ENCODE data around the gene OGFOD2.

Gene OGFOD2

DNA sequence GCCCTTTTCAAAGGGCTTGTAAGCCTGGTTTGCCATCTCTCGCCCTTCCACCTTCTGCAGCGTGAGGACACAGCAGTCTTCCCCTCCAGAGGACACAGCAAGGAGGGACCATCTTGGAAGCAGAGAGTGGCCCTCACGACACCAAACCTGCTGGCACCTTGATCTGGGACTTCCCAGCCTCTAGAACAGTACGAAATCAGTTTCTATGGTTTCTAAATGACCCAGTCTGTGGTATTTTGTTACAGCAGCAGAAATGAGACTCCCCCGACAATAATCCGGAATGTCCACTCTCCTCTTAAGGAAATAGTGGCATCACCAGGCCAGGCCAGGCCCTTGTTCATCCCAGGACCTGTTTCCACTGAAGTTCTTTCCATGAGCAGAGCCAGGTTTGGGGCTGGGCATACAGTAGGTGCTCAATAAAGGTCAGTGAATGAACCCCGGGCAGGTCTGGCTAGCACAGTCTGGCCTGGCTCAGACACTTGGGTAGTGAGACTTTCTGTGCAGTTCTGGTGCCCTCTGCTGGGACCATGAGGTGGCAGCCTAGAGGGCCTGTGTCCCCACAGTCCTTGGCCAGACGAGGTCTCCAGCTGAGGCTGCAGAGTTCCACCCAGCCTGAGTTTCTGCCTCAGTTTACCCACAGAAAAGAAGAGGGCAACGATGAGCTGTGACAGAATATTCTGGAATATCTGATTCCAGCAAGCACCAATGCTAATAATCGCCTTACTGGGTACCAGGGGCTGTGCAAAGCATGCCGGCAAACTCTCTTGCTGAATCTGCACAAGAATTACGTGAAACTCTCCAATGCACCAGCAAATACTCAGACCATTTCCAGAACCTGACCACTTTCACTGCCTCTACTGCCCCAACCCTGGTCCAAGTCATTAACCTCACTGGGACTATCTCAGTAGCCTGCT, 22.8 kb upstream of the OGFOD2 start:
- peak; percentile 32 for DNase-seq (ENCODE audit: low read depth)

DNA sequence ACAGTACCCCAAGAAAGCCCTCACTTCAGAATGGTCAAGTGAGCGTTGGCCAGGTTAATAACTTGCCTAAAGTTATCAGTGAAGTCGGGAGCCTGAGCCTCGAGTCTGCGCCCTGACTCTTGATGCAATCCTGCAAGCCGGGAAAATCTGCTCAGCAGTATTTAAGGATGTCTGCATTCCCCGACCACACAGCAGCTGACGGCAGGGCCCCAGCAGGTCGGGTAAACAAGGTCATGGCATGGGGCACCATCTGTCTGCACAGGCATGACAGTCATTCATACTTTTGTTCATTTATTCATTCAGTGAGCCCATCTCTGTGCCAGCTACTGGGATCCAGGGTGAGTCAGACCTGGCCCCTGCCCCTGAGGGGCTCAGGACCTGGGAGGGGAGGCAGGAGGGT, 19.9 kb upstream of the OGFOD2 start:
- no peak for DNase-seq (ENCODE audit: low read depth)

DNA sequence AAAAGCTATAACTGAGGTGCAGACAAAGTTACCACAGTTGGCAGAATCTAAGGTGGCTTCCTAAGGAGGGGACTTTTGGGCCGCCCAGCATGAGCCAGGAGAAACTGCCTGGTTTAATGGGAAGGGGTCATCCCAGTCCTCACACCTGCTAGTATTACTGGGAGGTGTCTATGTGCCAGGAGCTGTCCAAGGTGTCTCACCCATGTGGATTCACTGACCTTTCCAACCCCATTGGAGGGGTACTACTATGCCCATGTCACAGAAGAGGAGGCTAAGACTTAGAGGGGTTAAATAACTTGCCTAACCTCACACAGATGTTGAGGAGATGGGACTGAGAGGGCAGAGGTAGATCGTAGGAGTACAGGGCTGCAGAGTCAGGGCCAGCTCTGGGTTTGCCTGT, 19.0 kb upstream of the OGFOD2 start:
- no peak for DNase-seq (ENCODE audit: low read depth)

DNA sequence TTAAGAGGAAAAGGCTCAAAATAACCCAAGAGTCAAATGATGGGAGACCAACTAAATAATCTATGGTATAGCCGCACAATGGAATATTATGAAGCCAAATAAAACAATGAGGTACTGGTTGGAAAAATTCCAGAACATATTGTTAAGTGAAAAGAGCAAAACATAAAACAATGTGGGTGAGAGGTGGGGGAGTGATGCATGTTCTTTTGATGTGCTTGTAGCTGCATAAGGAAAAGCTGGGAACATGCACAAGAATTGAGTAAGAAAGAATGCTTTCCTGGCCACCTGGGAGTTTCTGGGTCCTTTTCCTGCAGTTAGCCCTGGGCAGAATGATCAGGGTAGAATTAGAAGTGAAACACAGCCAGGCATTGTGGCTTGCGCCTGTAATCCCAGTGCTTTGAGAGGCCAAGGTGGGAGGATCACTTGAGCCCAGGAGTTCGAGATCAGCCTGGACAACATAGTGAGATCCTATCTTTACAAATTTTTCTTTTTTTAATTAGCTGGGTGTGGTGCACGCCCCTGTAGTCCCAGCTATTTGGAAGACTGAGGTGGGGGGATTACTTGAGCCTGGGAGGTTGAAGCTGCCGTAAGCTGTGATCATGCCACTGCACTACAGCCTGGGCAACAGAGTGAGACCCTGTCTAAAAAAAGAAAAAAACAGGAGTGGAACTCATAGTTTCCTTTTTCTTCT, 16.7 kb upstream of the OGFOD2 start:
- DNase-seq (ENCODE audit: low read depth): no peak

DNA sequence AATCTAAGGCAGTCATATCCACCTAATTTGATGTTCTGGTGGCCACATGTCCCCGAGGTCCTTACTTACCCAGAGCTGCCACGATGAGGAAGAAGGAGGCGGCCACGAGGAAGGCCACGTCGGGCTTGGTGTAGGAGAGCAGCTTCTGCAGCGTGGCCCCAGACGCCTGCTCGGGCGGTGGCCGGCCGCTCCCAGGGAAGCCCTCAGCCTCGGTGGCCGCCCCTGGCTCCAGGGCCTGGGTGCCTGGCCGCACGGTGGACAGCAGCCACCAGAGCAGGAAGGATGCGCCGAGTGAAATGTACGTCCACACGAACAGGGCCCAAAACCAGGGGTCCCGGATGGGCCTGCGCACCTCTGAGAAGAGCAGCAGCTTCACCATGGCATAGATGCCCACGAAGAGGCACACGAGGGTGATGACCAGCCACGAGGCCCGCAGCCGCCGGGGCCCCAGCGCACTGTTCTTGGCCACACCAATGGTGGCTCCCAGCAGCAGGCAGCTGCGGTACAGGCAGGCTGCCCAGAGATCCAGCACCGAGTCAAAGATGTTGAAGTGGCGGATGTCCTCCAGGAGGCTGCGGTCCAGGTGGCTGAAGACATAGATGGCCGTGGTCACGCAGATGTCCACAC, 15.4 kb upstream of the OGFOD2 start:
- DNase-seq (ENCODE audit: low read depth): no peak

DNA sequence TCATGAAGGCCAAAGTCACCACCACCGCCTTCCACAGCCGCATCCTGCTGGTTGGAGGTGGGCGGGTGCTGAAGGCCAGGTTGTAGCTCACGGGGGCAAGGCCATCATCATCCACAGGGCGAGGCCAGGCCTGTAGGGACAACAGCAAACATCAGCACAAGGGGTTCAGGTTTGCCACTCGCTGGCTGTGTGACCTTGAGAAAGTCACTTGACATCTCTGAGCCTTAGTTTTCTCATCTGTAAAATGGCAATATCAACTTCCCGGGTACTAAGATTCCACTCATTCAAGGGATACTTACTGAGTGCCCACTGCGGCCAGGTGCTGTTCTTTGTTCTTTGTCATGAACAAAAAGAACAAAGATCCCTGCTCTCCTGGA, 14.9 kb upstream of the OGFOD2 start:
- DNase-seq (ENCODE audit: low read depth): no peak

DNA sequence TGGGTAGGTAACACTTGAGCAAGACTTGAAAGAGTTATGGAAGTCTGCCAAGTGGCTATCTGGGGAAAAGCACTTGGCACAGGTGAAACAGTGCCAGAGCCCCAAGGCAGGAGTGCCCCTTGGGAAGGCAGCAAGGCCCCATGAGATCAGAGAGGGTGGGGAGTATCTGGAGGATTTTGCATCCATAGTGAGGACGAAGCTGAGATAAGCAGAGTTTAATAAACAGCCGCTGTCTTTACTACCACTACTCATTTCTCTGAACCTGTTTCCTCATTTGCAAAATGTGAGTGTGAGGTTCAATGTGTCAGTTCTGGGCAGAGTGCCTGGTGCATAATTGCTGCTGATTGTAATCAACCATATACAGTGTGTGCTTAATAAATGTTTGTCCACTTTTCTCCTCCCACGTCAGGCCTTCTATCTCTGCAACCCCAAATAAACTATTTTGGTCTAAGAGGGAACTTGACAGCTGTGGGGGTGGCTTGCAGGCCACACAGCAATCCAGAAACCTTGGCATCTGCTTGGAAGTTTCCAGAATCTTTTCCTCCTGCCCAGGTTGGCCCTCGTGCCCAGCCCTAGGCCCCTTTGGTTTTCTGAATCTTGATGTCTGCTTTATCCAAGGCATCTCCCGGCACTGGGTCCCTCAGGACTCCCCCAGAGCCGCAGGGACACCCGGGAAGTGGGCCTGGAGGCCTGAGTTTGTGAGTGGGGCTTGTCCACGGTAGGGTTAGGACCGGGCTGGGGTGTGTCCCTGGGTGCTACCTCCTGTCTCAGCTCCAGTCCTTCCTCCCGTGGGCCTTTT, 13.3 kb upstream of the OGFOD2 start:
- DNase-seq (ENCODE audit: low read depth): no peak

DNA sequence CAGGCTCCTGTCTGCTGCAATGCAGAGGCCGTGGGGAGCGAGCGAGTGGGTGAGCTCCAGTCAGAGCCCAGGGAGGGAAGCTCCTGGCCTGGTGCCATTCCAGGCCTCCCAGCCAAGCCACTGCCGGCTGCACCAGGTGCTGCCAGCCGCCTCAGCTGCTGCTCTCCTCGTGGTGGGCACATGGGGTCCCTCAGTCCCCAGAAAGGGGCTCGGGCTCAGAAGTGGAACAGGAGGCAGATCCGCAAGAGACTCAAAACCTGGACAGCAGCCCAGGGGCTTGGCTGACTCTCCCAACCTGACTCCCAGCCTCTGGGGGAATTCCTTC, 11.1 kb upstream of the OGFOD2 start:
- no peak for DNase-seq (ENCODE audit: low read depth)

DNA sequence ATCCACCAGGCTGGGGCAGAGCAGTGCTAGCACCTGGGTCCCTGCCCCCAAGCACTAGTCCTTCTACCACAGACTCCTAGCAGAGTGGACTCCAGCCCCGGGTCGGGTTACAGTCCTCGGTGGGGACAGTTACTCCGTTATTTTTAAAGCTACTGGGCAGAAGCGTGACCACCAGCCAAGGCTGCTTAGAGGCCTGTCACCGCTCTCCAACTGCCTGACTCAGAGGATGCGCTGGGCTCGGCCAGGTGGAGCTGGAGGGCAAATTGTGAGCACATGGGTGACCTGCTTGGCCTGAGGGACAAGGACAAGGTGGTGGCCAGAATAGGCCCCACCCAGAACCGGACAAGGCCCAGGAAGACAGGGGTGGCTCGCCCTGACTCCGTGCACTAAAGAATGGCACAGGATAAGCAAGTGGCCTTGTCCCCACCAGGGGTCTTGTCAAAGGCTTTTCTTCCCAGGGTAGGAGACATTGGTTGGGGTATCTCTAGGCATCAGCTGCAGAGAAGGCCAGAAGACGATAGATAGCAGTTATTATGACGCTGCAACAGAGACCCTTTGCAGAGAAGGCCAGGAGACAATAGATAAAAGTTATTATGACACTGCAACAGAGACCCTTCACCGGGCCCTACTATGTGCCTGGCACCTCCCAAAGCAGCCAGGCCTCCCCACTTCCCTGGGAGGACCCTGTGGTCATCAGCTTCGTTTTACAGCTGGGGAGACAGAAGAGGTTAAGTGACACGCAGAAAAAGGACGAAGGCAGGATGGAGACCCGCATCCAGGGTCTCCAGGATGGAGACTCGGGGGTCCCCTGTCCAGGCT, 10.4 kb upstream of the OGFOD2 start:
- no peak for DNase-seq (ENCODE audit: low read depth)

DNA sequence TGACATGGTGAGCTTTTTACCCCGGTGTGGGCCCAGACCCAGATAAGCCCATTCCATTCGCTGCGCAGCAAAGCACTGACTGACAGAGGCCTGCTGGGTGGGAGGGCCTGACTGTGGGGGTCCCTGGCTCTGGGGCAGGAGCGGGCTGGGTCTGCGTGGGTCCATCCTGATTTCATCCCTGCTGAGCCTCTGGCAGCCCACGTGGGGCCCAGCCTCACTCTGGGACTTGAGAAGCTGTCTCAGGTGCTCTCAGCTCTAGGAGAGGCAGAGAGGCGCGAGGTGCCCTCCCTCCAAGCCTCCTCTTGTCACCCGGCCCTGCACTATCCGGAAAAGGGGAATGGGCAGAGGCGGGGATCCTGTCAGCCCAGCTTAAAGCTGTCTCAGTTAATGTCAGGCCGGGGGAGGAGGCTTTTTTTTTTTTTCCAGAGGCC, 9.7 kb upstream of the OGFOD2 start:
- no peak for DNase-seq (ENCODE audit: low read depth)

DNA sequence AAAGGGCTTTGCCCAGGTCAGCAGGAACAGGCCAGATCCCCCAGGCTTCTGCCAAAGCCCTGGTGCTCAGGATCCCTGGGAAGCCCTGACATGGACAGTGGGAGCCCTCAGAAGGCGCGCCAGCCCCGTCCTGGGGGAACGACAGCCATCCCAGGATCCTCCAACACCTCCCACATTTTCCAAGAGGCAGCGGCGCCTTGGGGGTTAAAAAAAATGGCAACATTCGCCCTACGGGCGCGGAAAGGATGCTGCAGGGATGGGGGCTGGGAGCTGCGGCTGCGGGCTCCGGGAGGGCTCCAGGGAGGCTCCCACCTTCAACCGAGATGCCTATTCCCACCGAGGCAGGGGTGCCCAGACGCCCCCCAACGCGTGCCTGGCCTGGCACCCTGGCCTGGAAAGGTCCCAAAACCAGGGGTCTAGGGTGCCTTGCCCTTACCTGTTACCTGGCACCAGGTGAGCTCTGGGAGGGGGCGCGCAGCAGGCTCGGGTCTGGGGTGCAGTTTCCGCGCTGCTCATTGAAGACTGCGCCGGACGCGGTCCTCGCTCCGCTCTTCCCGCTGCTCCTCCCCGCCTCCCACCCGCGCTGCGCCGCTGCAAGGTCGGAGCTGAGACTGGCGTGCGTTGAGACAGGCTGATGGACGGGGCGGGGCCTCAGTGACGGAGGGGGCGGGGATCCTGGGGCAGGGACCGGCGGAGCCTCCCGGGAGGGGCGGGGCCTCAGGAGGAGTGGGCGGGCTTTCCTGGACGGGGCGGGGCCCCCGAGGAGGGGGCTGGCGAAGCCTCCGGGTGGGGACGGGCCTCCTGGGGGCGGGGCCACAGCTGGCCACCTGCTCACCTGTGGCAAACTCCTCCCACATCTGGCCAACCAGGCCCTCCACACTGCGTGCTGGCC, 8.9 kb upstream of the OGFOD2 start, which contains the start of gene ABCB9:
Gene ABCB9, minus strand, starts transcription at position 613 of the 892 bp plus-strand sequence. CDS start 6,228 bp downstream, outside the sequence.
- peak; percentile 91 for DNase-seq (ENCODE audit: low read depth)

DNA sequence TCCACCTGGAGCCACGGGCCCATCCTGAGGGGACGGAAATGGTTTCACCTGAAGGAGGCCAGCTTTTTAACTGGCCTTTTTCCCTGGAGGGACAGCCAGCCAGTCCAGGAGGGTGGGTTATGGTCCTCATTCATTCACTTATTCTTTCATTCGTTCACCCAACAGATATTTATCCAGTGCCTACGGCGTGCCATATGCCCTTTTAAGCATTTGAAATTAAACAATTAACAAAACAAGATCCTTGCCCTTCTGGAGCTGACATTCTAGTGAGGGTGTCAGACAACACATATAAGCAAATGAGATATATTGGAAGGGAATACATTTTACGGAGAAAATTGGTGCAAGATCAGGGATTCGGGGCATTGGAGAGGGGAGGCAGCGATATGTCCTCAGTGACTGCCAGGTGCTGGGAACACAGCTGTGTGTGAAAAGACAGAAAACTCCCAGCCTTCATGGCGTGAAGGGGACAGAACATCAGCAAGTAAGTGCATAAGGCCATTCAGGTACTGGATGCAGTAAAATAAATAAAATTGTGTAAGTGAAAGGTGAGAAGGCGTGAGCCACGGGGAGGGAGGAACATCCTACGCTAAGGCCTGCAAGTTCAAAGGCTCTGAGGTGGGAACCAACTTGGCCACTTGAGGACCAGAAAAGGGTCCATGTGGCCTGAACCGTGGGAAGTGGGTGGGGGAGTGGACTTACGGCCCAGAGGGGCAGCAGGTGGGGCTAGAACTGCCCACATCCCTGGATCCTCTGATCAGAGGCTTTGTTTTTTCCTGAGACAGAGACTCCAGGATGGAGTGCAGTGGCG, 8.1 kb upstream of the OGFOD2 start:
- DNase-seq (ENCODE audit: low read depth): no peak

DNA sequence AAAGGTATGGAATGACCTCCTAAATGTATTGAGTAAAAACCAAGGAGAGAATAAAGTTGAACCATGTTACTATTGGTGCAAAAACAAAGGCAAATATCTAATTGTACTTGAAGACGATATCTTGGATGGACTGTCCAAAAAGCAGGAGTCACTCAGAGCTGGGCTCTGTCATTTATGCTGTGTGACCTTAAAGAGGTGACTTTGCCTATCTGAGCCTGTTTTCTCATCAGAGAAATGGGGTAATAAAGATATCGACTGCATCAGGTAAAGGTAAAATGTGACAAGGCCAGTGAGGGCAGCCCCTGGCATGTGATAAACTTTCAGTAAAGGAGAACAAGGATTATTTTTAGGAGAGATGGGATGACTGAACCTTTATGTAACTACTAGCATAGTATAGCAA, 6.9 kb upstream of the OGFOD2 start:
- DNase-seq (ENCODE audit: low read depth): no peak

DNA sequence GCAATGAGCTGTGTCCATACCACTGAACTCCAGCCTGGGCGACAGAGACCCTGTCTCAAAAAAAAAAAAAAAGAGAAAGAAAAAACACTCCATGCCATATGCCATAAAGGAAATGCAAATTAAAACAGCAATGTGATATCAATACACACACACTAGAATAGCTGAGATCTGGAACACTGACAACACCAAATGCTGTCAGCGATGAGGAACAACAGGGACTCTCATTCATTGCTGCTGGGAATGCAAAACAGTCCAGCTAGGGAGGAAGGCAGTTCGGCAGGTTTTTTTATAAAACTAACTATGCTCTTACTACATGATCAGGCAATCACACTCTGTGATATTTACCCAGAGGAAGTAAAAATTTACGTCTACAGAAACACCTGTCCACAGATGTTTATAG, 5.4 kb upstream of the OGFOD2 start:
- no peak for DNase-seq (ENCODE audit: low read depth)

DNA sequence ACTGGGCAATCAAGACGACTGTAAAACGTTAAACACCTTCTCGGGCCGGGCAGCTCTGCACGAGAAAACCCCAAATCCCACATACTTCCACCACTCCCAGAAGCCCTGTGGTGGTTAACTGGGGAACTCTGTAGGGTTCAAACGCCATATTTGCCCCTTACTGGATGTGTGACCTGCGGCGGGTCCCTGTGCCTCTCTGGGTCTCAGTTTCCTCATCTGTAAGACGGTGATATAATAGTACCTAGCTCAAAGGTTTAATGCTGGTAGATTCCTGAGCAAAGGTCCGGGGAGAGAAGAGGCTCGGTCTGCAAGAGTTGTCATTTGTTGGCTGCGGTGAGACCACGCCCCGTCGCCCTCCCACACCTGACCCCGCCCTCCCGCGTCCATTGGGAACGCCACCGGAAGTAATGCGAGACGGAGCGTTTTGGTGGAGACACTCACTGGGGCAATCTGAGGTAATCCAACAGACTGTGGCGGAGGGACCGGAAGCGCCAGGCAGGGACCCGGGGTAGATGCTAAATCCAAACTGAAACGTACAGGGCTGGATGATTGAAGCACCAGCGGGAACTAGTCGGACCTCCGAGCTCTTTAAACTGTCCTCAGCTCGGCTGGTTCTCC, 661 bp upstream of the OGFOD2 start:
- peak; percentile 97 for DNase-seq (ENCODE audit: low read depth)

DNA sequence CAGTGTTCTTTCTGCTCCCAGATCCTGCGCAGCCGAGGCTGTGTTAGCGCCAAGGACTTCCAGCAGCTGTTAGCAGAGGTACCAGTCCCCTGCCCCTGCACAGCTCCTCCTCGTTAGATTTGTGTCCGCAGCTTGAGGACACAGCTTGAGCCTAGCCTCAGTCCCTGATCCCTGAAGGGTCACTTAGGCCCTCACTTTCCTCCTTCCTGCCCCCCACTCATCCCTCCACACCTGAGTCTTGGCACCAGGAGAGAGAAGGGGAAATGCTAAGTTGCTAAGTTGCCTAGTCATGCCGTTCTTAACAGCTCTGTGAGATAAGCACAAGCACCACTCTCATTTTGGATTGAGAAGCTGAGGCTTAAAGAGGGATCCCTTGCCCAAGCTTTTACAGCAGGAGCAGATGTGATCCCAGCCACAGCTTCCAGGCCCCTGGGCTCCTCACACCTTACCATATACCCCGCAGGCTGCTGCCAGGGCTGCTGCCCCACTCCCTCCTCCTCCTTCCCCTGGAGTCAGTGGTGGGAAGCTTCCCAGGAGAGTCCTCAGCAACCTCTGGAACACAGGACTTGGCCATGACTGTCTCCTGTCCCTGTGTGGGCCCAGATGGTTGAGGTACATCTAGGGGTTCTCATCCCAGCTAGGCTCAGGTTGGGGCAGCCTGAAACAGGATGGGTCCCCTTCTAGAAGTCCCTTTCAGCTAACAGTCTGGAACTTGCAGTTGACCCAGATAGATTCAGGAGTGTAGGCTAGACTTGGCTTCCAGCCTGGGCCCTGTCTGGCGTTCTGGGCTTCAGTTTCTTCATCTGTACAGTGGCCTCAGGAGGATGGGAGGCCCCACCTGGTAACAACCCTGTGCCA, 975 bp downstream of the OGFOD2 start:
- no peak for DNase-seq (ENCODE audit: low read depth)

DNA sequence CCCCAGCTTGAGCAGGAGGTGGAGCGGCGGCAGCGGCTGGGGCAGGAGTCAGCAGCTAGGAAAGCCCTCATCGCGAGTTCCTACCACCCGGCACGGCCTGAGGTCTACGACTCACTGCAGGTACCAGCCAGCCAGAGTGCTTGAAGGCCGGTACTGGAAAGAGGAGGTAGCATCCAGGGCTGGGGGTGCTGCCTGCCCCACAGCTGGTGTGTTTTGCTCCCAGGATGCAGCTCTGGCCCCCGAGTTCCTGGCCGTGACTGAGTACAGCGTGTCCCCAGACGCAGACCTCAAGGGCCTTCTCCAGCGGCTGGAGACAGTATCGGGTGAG, 1.6 kb downstream of the OGFOD2 start:
- no peak for DNase-seq (ENCODE audit: low read depth)

DNA sequence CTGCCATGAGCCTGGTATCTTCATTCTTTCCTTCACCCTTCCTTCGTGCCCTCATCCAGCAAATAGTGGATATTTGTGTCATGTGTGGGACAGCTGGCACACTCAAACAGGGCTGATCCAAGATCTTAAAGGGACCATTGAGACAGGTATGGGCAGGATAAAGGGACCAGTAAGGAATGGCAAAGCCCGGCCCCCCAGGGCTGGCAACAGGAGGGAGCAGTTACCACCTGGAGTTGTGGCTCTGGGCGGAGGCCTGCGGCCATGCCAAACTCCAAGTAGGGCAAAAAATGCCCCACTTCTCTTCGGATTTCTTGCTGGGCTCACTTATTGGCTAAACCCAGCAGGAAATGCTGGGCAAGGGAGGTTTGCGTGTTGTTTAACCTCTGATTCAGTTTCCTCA, 2.1 kb downstream of the OGFOD2 start:
- DNase-seq (ENCODE audit: low read depth): no peak

Data from T-helper 22 cell (primary cell).